LNCaP clone FGC (cell line): ENCODE results near the gene KRTCAP3.

Experiments
- DNase-seq: peaks from one replicate; pipeline ENCODE4 v3.0.0-alpha.2; 2011; ENCODE audit warnings: low read depth
- H3K4me3 ChIP-seq: 2 replicates; pipeline ENCODE4 v1.5.1; 2011; ENCODE audit warnings: mild to moderate bottlenecking, low read depth, low read length, control low read depth
- TF ChIP-seq, protein P1 (sequence below): IDR thresholded peaks from 2 replicates; pipeline ENCODE4 v1.5.1; 2012; ENCODE audit warnings: mild to moderate bottlenecking; ENCODE audit not compliant: control insufficient read depth, insufficient read depth; ENCODE audit errors: extremely low read depth

Gene KRTCAP3

DNA sequence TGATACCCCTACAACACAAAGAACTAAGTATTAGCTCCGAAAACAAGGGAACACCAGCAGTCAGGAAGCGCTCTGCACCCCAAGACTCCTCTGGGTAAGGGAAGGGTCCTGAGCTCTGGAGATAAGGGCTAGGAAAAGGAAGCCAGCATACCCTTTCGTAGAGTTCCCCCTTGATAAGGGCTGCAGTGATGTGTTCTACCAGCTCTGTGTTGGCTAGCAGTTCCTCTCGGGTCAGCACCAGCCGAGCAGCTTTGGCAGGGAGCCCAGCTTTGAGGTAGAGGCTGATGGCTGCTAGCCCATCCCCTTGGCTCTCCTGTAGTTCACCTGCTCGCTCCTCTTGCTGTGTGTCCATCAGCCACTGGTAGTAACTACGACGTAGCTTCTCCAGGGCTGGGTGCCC, 18.9 kb downstream of the KRTCAP3 start:
- peak; percentile 35 for DNase-seq
- TF ChIP-seq, protein P1, sequence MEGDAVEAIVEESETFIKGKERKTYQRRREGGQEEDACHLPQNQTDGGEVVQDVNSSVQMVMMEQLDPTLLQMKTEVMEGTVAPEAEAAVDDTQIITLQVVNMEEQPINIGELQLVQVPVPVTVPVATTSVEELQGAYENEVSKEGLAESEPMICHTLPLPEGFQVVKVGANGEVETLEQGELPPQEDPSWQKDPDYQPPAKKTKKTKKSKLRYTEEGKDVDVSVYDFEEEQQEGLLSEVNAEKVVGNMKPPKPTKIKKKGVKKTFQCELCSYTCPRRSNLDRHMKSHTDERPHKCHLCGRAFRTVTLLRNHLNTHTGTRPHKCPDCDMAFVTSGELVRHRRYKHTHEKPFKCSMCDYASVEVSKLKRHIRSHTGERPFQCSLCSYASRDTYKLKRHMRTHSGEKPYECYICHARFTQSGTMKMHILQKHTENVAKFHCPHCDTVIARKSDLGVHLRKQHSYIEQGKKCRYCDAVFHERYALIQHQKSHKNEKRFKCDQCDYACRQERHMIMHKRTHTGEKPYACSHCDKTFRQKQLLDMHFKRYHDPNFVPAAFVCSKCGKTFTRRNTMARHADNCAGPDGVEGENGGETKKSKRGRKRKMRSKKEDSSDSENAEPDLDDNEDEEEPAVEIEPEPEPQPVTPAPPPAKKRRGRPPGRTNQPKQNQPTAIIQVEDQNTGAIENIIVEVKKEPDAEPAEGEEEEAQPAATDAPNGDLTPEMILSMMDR, result no peak
- H3K4me3 ChIP-seq, result no peak overlapping the region

GRCh38 chr2:27464443-27464842, 22.3 kb downstream of the KRTCAP3 start:
- DNase-seq, result no peak
- TF ChIP-seq, protein P1, result no peak
- no peak overlapping the region for H3K4me3 ChIP-seq

GRCh38 chr2:27471961-27472360, 29.8 kb downstream of the KRTCAP3 start:
- TF ChIP-seq, protein P1, result no peak
- no peak for DNase-seq

DNA sequence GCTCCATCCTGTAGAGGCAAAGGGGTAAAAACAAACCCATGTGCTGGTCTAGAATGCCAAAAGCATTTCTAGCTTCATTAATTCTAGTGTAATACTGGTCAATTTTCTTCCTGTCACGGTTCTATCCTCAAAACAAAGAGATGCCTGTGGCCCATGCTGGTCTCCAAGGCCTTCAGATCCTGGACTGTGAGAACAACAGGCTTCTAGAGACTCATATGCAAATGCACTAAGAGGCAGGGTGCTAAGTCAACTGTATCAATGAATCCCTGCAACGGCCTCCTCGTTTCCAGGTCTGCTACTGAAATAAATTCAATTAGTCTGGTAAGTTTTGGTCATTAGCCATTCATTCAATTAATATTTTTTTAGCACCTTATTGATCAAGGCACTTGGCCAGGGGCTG, 43.3 kb downstream of the KRTCAP3 start:
- no peak overlapping the region for H3K4me3 ChIP-seq
- TF ChIP-seq, protein P1, result no peak
- no peak for DNase-seq

More at GRCh38 chr2:27471961-27472360, 29.8 kb downstream of the KRTCAP3 start:
- no peak overlapping the region for H3K4me3 ChIP-seq

DNA sequence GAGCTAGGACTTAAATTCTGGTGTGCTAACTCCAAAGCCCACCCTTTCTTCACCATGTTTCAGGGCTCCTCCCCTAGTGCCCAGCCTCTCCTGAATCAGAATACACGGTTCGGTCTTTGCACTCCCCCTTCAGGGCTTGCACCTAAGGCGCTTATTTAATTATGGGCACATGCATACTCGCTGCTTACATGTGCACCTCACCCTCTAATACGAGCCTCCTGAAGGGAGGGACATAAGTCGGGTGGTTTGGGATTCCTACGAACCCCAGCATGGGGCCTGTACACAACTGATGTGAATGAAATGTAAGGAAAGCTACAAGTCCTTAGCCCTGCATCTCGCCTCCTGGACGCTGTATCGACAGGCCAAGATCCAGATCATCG, 46.9 kb downstream of the KRTCAP3 start:
- H3K4me3 ChIP-seq, result peak overlapping the region; percentile 61
- no peak for DNase-seq
- TF ChIP-seq, protein P1, result no peak

- TF ChIP-seq, protein P1, result no peak
- peak within 1 kb of the TSS; percentile 61 for H3K4me3 ChIP-seq
- DNase-seq, result peak; percentile 99
Measured at GRCh38 chr2:27489498-27490397, 47.6 kb downstream of the KRTCAP3 start, which contains the start of gene IFT172. IFT172 (minus strand) TSS chr2:27489743; CDS start chr2:27489653, 90 bp downstream.
